Progenitor cell of endocrine pancreas (in vitro differentiated cells): ENCODE data around the gene CRIP2. TPM values are rescaled to one million over a fixed set of nuclear protein-coding genes. Genes with fewer than 3 reads are reported as not detected.

Source experiments
- DNase-seq: peaks from one replicate; pipeline ENCODE4 v3.0.0; 2021; ENCODE audit warnings: low spot score; ENCODE audit not compliant: unreplicated experiment
- H3K27ac Mint-ChIP-seq: 2 replicates; pipeline ENCODE4 v1.8.0; 2021; ENCODE audit warnings: mild to moderate bottlenecking, moderate library complexity, mixed read lengths
- H3K27me3 Mint-ChIP-seq: 2 replicates; pipeline ENCODE4 v1.8.0; 2021; ENCODE audit warnings: mixed read lengths
- H3K36me3 Mint-ChIP-seq: 2 replicates; pipeline ENCODE4 v1.8.0; 2022; ENCODE audit warnings: mixed read lengths; ENCODE audit not compliant: insufficient read depth
- H3K4me1 Mint-ChIP-seq: 2 replicates; pipeline ENCODE4 v1.8.0; 2021; ENCODE audit warnings: low read depth, mixed read lengths
- H3K4me3 Mint-ChIP-seq: 2 replicates; pipeline ENCODE4 v1.8.0; 2021; ENCODE audit warnings: low read depth, mild to moderate bottlenecking, moderate library complexity, mixed read lengths
- H3K9me3 Mint-ChIP-seq: 2 replicates; pipeline ENCODE4 v1.8.0; 2021; ENCODE audit warnings: low read depth, mixed read lengths
- CTCF ChIP-seq: fragments of 200-600 bp; sonication (generic); IDR thresholded peaks from one replicate; pipeline ENCODE4 v1.5.0; 2021; ENCODE audit warnings: antibody characterized with exemption, mild to moderate bottlenecking; ENCODE audit not compliant: unreplicated experiment
- total RNA-seq: library from RNA; stranded (reverse); gene quantifications from 2 replicates; pipeline ENCODE4 v1.2.1, GENCODE V29; 2021

Gene CRIP2
- total RNA-seq, 1 donor from 2014 or later, result 19.6 TPM

- no peak for TF ChIP-seq CTCF
- Mint-ChIP-seq H3K27ac (no peak overlapping the region), H3K36me3 (no peaks in the 10 kb centered on the region), H3K4me1 (peaks cover 4% of the 10 kb centered on the region), H3K27me3 (no peaks in the 10 kb centered on the region), H3K9me3 (no peaks in the 10 kb centered on the region), H3K4me3 (no peak overlapping the region)
- no peak for DNase-seq
Measured at GRCh38 chr14:105493921-105494605, 19.4 kb downstream of the CRIP2 start.

GRCh38 chr14:105494606-105494929 lies 19.9 kb downstream of the CRIP2 start:
- no peak overlapping the region for H3K27ac Mint-ChIP-seq
- H3K9me3 Mint-ChIP-seq, result no peaks in the 10 kb centered on the region
- H3K4me1 Mint-ChIP-seq, result peaks cover 1% of the 10 kb centered on the region
- H3K27me3 Mint-ChIP-seq, result no peaks in the 10 kb centered on the region
- H3K4me3 Mint-ChIP-seq, result no peak overlapping the region
- DNase-seq, result no peak
- TF ChIP-seq CTCF, result no peak
- no peaks in the 10 kb centered on the region for H3K36me3 Mint-ChIP-seq

- H3K4me1 Mint-ChIP-seq, result no peaks in the 10 kb centered on the region
- no peak for TF ChIP-seq CTCF
- H3K27ac Mint-ChIP-seq, result no peak overlapping the region
- no peaks in the 10 kb centered on the region for H3K27me3 Mint-ChIP-seq
- H3K4me3 Mint-ChIP-seq, result no peak overlapping the region
- DNase-seq, result no peak
- no peaks in the 10 kb centered on the region for H3K9me3 Mint-ChIP-seq
- no peaks in the 10 kb centered on the region for H3K36me3 Mint-ChIP-seq
Measured at GRCh38 chr14:105495101-105495989, 20.7 kb downstream of the CRIP2 start.

- no peak for TF ChIP-seq CTCF
- H3K27me3 Mint-ChIP-seq, result no peaks in the 10 kb centered on the region
- H3K36me3 Mint-ChIP-seq, result no peaks in the 10 kb centered on the region
- no peak overlapping the region for H3K27ac Mint-ChIP-seq
- no peak for DNase-seq
- no peaks in the 10 kb centered on the region for H3K9me3 Mint-ChIP-seq
- no peaks in the 10 kb centered on the region for H3K4me1 Mint-ChIP-seq
- no peak overlapping the region for H3K4me3 Mint-ChIP-seq
Measured at GRCh38 chr14:105495990-105496830, 21.6 kb downstream of the CRIP2 start.
